HepG2 (cell line): ENCODE results near the gene SYPL2. TPM values are rescaled to one million over a fixed set of nuclear protein-coding genes. Genes with fewer than 3 reads are reported as not detected.

Experiments used
- ATAC-seq: fragments of 200-7000 bp; cut with Tn5 transposase; 3 replicates; pipeline ENCODE4 v1.9.1; 2020; ENCODE audit warnings: mild to moderate bottlenecking, moderate library complexity
- BruUV-seq: library from RNA; stranded (reverse); fragments of 400-500 nt; replicated peaks from 2 replicates; lab custom pipeline; 2021; lab: Mats Ljungman, UMichigan
- CTCF ChIA-PET: fragments of 300-600 bp; formaldehyde crosslinking; extraction: SDS; loops from one replicate; lab custom pipeline; 2021; ENCODE audit warnings: low total read pairs, inconsistent platforms, low intra/inter-chr PET ratio; lab: Yijun Ruan, JAX
- POLR2A ChIA-PET: fragments of 350-600 bp; sonication (Branson Sonifier 250); formaldehyde crosslinking; loops from one replicate; lab custom pipeline; 2020; ENCODE audit warnings: antibody characterized with exemption, inconsistent platforms; lab: Yijun Ruan, JAX
- DNase-seq: peaks from one replicate; pipeline ENCODE4 v3.0.0-alpha.2; 2015; ENCODE audit warnings: low spot score
- FAIRE-seq: peaks from 3 replicates; lab custom pipeline; 2011; peaks lifted over from hg19 to GRCh38; lab: Jason Lieb, UNC
- H2AFZ ChIP-seq: one replicate; pipeline ENCODE4 v1.6.1; 2011; ENCODE audit warnings: low read length, inconsistent platforms
- H3K27ac ChIP-seq: fragments of 300-600 bp; 3 replicates; pipeline ENCODE4 v1.8.0; 2011; ENCODE audit warnings: mixed run types, mild to moderate bottlenecking, mixed read lengths, low read length, inconsistent platforms; ENCODE audit not compliant: insufficient read depth; ENCODE audit errors: extremely low read length
- H3K27me3 ChIP-seq, 2 experiments: fragments of 200-600 bp in 1 of 2; 2 replicates in 1 of 2; 3 replicates in 1 of 2; pipeline versions ENCODE4 v1.6.0 to v1.8.0; 2011; ENCODE audit warnings: low read length in 2 of 2, mild to moderate bottlenecking in 2 of 2, moderate library complexity in 2 of 2, inconsistent platforms in 1 of 2; ENCODE audit not compliant: insufficient read depth in 2 of 2, control insufficient read depth in 1 of 2
- H3K36me3 ChIP-seq, 2 experiments: fragments of 200-600 bp in 1 of 2; replicated peaks in 1 of 2; 2 replicates in 1 of 2; 3 replicates in 1 of 2; pipeline versions ENCODE4 v1.5.1 to v1.8.0; 2011; ENCODE audit warnings: low read length in 2 of 2, inconsistent platforms in 1 of 2; ENCODE audit not compliant: insufficient read depth in 2 of 2, control insufficient read depth in 1 of 2
- H3K4me1 ChIP-seq: 2 replicates; pipeline ENCODE4 v1.5.1; 2012; ENCODE audit warnings: low read length, inconsistent platforms; ENCODE audit not compliant: insufficient read depth
- H3K4me2 ChIP-seq: 2 replicates; pipeline ENCODE4 v1.6.0; 2011; ENCODE audit warnings: low read depth, low read length, inconsistent platforms
- H3K4me3 ChIP-seq, 3 experiments: fragments of 200-600 bp in 1 of 3; sonication (generic), shearing (Covaris generic) in 1 of 3; replicated peaks in 1 of 3; 2 replicates each; pipeline ENCODE4 v1.5.1; 2011 to 2016; ENCODE audit warnings: low read length in 3 of 3, inconsistent platforms in 2 of 3, low read depth in 2 of 3, mild to moderate bottlenecking in 2 of 3, control low read depth in 1 of 3, mixed read lengths in 1 of 3; ENCODE audit not compliant: insufficient read depth in 1 of 3
- H3K79me2 ChIP-seq: one replicate; pipeline ENCODE4 v1.6.1; 2011; ENCODE audit warnings: low read length, inconsistent platforms; ENCODE audit not compliant: insufficient read depth
- H3K9ac ChIP-seq: 2 replicates; pipeline ENCODE4 v1.6.0; 2011; ENCODE audit warnings: mild to moderate bottlenecking, low read depth, low read length, inconsistent platforms; ENCODE audit not compliant: insufficient read depth
- H3K9me3 ChIP-seq: 2 replicates; pipeline ENCODE4 v1.5.1; 2012; ENCODE audit warnings: mild to moderate bottlenecking, low read length
- H4K20me1 ChIP-seq: 2 replicates; pipeline ENCODE4 v1.6.0; 2011; ENCODE audit warnings: inconsistent platforms, mild to moderate bottlenecking, low read length, moderate library complexity; ENCODE audit not compliant: insufficient read depth
- CAMTA2 ChIP-seq: sonication (generic); formaldehyde crosslinking; IDR thresholded peaks from 2 replicates; pipeline ENCODE4 v1.4.0; 2020; ENCODE audit warnings: mild to moderate bottlenecking, missing genetic modification reagents, borderline replicate concordance
- CEBPB ChIP-seq: IDR thresholded peaks from 2 replicates; pipeline ENCODE4 v1.6.1; 2011; ENCODE audit warnings: low read depth, low read length, improper control_type of control experiment, borderline replicate concordance
- EED ChIP-seq: sonication (generic); formaldehyde crosslinking; IDR thresholded peaks from 2 replicates; pipeline ENCODE4 v1.5.0; 2020; ENCODE audit warnings: mild to moderate bottlenecking, missing genetic modification reagents
- ETV6 ChIP-seq: sonication (generic); formaldehyde crosslinking; conservative IDR thresholded peaks from 2 replicates; pipeline ENCODE4 v1.4.0; 2020; ENCODE audit warnings: missing genetic modification reagents
- HOXA7 ChIP-seq: sonication (generic); formaldehyde crosslinking; IDR thresholded peaks from 2 replicates; pipeline ENCODE4 v1.8.1; 2022; ENCODE audit warnings: mild to moderate bottlenecking, missing genetic modification reagents, moderate library complexity
- NFE2 ChIP-seq: sonication (generic); formaldehyde crosslinking; IDR thresholded peaks from 2 replicates; pipeline ENCODE4 v1.4.0; 2020; ENCODE audit warnings: missing genetic modification reagents
- SCMH1 ChIP-seq: sonication (generic); formaldehyde crosslinking; IDR thresholded peaks from 2 replicates; pipeline ENCODE4 v1.9.0; 2021; ENCODE audit warnings: missing genetic modification reagents, mild to moderate bottlenecking, borderline replicate concordance
- SMARCE1 ChIP-seq: fragments of 450-650 bp; IDR thresholded peaks from 2 replicates; pipeline ENCODE4 v1.6.1; 2017; ENCODE audit warnings: borderline replicate concordance
- SRSF9 ChIP-seq: fragments of 200-400 bp; formaldehyde crosslinking; IDR thresholded peaks from 2 replicates; pipeline ENCODE4 v1.6.1; 2018; ENCODE audit warnings: borderline replicate concordance, mild to moderate bottlenecking, low read depth, low read length; ENCODE audit not compliant: insufficient read depth, poor library complexity, severe bottlenecking
- SRY ChIP-seq: sonication (generic); formaldehyde crosslinking; IDR thresholded peaks from 2 replicates; pipeline ENCODE4 v1.8.0; 2022; ENCODE audit warnings: mild to moderate bottlenecking, missing genetic modification reagents
- TCF7L2 ChIP-seq: IDR thresholded peaks from 2 replicates; pipeline ENCODE4 v1.6.1; 2011; ENCODE audit warnings: mild to moderate bottlenecking, low read depth, low read length, moderate library complexity
- TEF ChIP-seq: sonication (generic); formaldehyde crosslinking; IDR thresholded peaks from 2 replicates; pipeline ENCODE4 v1.5.0; 2020; ENCODE audit warnings: missing genetic modification reagents
- THYN1 ChIP-seq: sonication (generic); formaldehyde crosslinking; IDR thresholded peaks from 2 replicates; pipeline ENCODE4 v1.8.1; 2023; ENCODE audit warnings: low read depth, mild to moderate bottlenecking, moderate library complexity, missing genetic modification reagents, borderline replicate concordance
- ZNF160 ChIP-seq: sonication (generic); formaldehyde crosslinking; IDR thresholded peaks from 2 replicates; pipeline ENCODE4 v1.8.0; 2022; ENCODE audit warnings: mild to moderate bottlenecking, inconsistent platforms, missing genetic modification reagents
- ZNF556 ChIP-seq: sonication (generic); formaldehyde crosslinking; IDR thresholded peaks from 2 replicates; pipeline ENCODE4 v1.4.0; 2020; ENCODE audit warnings: mild to moderate bottlenecking, missing genetic modification reagents, borderline replicate concordance
- ZNF572 ChIP-seq: sonication (generic); formaldehyde crosslinking; IDR thresholded peaks from 2 replicates; pipeline ENCODE4 v1.5.1; 2020; ENCODE audit warnings: mild to moderate bottlenecking, missing genetic modification reagents
- ZNF605 ChIP-seq: sonication (generic); formaldehyde crosslinking; IDR thresholded peaks from 2 replicates; pipeline ENCODE4 v1.8.0; 2022; ENCODE audit warnings: mild to moderate bottlenecking, missing genetic modification reagents
- ZNF652 ChIP-seq: IDR thresholded peaks from 2 replicates; pipeline ENCODE4 v1.6.1; 2016; ENCODE audit warnings: low read depth, borderline replicate concordance
- ZNF691 ChIP-seq: sonication (generic); formaldehyde crosslinking; IDR thresholded peaks from 2 replicates; pipeline ENCODE4 v1.4.0; 2020; ENCODE audit warnings: missing genetic modification reagents, low read depth, mild to moderate bottlenecking, borderline replicate concordance
- ZSCAN31 ChIP-seq: sonication (generic); formaldehyde crosslinking; IDR thresholded peaks from 2 replicates; pipeline ENCODE4 v1.5.0; 2020; ENCODE audit warnings: low read depth, mild to moderate bottlenecking, missing genetic modification reagents
- WGBS: methylation state at CpG from one replicate; pipeline ENCODE4 v1.1.6; 2017; ENCODE audit warnings: low lambda C conversion rate; 5-methylcytosine and 5-hydroxymethylcytosine counted together
- in situ Hi-C: cut with HindIII; loops from 2 replicates; pipeline ENCODE4 v1.10.0; 2017; ENCODE audit warnings: low pct_unique_long_range_greater_than_20kb; ENCODE audit not compliant: extremely low pct_ligation_motif_present
- intact Hi-C: fragments of 100-400 bp; cut with micrococcal nuclease; formaldehyde crosslinking; loops from one replicate; pipeline ENCODE4 v1.10.0; 2022; ENCODE audit not compliant: unreplicated experiment
- polyA plus RNA-seq, 8 experiments: library from polyadenylated mRNA; depleted of rRNA in 3 of 8; stranded (reverse) in 7 of 8; unstranded in 1 of 8; fragments of >200 nt; fragmentation: Illumina TruSeq in 4 of 8; extraction: Trizol in 4 of 8; gene quantifications; 2 replicates each; pipeline versions ENCODE4 v1.2.1 to v1.2.3, GENCODE V29; 2011 to 2016; ENCODE audit warnings: low read depth in 4 of 8, missing spikeins in 1 of 8, mixed read lengths in 1 of 8; ENCODE audit not compliant: insufficient read depth in 1 of 8
- total RNA-seq, 5 experiments: library from RNA; depleted of rRNA; stranded (reverse); fragments of >200 nt; fragmentation: Illumina TruSeq; extraction: Trizol; gene quantifications; 2 replicates each; pipeline ENCODE4 v1.2.3, GENCODE V29; 2016; ENCODE audit warnings: low read depth in 1 of 5
- TF ChIP-seq, protein P1 (sequence below): sonication (generic); IDR thresholded peaks from 2 replicates; pipeline ENCODE4 v1.6.1; 2016; ENCODE audit warnings: low read depth, borderline replicate concordance
- TF ChIP-seq, protein P2 (sequence below): sonication (generic); formaldehyde crosslinking; IDR thresholded peaks from 2 replicates; pipeline ENCODE4 v1.9.0; 2021; ENCODE audit warnings: missing genetic modification reagents, mild to moderate bottlenecking, borderline replicate concordance

The SYPL2 gene
- total and polyA plus RNA-seq, 2 of the 13 experiments (the other 11 are each of a cell fraction or from before 2014, with no cell fraction given): 0.17 to 0.24 TPM

DNA sequence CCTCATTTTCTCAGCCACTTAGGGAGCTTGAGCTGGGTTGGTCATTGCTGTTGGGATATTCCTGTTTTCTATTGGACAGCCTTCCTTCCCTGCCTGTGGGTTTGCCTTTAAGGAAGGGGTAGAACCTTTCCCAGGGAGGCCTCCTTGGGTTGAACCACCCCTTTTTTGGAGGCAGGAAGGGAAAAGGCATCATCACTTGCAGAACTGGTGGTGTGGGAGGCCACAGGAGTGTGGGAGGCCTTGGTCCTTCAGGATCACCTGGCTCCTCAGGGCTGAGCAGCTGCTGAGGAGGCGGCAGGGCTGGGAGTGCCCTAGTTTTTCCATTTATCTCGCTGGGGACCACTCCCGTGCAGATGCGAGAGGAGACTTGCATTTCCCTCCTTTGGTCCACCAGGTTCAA is 26.9 kb downstream of the SYPL2 start:
- FAIRE-seq (no peak), ATAC-seq (peak; percentile 3), DNase-seq (no peak)
- CTCF ChIA-PET: interaction anchor here (0.8 to 2.2 kb wide), 2 partner anchors 40 to 230 kb away, joined by 5 to 32 read pairs; no protein-coding TSS in a partner anchor
- Histone ChIP-seq H3K9me3 (no peaks in the 10 kb centered on the region), H3K4me1 (peaks cover 18% of the 10 kb centered on the region), H3K9ac (peak overlapping the region; percentile 66), H2AFZ (peak overlapping the region; percentile 98), H3K4me2 (peak overlapping the region; percentile 88), H3K4me3 (peak overlapping the region; percentile 91 to 98 (median 95)), H3K79me2 (no peaks in the 10 kb centered on the region), H3K27me3 (no peaks in the 10 kb centered on the region), H3K27ac (no peak overlapping the region), H3K36me3 (peaks cover 2 to 6% of the 10 kb centered on the region in 2 experiments; a peak in 2 of 5 replicates), H4K20me1 (no peaks in the 10 kb centered on the region)
- intact Hi-C loops: loop anchor here (5.0 kb wide), 1 partner anchor 66 kb away; the partner anchor contains the start of gene PSMA5
- POLR2A ChIA-PET: interaction anchor here (1.1 to 2.9 kb wide), 5 partner anchors 10 to 67 kb away, joined by 7 to 11 read pairs (median 9); partner anchors contain the start of genes AMIGO1, ATXN7L2 and PSMA5
- 72% methylated on average over 3 of the region's 4 CpGs for WGBS
- no TSS peak for BruUV-seq
- in situ Hi-C loops: loop anchor here (5.0 kb wide), 1 partner anchor 39 kb away; no protein-coding TSS in a partner anchor
- TF ChIP-seq ZNF556 (no peak), EED (no peak), ZNF652 (CRISPR knock-in tag) (no peak), ETV6 (CRISPR knock-in tag) (no peak), CAMTA2 (CRISPR knock-in tag) (no peak), THYN1 (no peak), NFE2 (no peak), SRY (CRISPR knock-in tag) (no peak), CEBPB (no peak), ZNF691 (CRISPR knock-in tag) (no peak), ZNF160 (CRISPR knock-in tag) (peak; percentile 10; the same call in 1 of the 2 replicates), ZNF572 (CRISPR knock-in tag) (peak; percentile 62; the same call in 1 of the 2 replicates), SMARCE1 (no peak), SRSF9 (no peak), ZNF605 (CRISPR knock-in tag) (0 out of 2 replicates have a peak, but pooled peaks have one; percentile 3), TCF7L2 (no peak), TEF (no peak), ZSCAN31 (CRISPR knock-in tag) (no peak), SCMH1 (CRISPR knock-in tag) (no peak), HOXA7 (CRISPR knock-in tag) (no peak)
- TF ChIP-seq, protein P1, sequence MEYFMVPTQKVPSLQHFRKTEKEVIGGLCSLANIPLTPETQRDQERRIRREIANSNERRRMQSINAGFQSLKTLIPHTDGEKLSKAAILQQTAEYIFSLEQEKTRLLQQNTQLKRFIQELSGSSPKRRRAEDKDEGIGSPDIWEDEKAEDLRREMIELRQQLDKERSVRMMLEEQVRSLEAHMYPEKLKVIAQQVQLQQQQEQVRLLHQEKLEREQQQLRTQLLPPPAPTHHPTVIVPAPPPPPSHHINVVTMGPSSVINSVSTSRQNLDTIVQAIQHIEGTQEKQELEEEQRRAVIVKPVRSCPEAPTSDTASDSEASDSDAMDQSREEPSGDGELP: no peak
- TF ChIP-seq, protein P2, sequence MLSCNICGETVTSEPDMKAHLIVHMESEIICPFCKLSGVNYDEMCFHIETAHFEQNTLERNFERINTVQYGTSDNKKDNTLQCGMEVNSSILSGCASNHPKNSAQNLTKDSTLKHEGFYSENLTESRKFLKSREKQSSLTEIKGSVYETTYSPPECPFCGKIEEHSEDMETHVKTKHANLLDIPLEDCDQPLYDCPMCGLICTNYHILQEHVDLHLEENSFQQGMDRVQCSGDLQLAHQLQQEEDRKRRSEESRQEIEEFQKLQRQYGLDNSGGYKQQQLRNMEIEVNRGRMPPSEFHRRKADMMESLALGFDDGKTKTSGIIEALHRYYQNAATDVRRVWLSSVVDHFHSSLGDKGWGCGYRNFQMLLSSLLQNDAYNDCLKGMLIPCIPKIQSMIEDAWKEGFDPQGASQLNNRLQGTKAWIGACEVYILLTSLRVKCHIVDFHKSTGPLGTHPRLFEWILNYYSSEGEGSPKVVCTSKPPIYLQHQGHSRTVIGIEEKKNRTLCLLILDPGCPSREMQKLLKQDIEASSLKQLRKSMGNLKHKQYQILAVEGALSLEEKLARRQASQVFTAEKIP (CRISPR knock-in tag): no peak
